NCI-H2029 (cell line): ENCODE results near the gene FXYD5.
"Not testable (repeated sequence)": the region's sequence is repeated elsewhere in the genome, so short reads cannot be mapped to it uniquely, and the experiment has no call there.

Experiments
- DNase-seq: peaks from one replicate; lab custom pipeline; 2025; lab: John Stamatoyannopoulos, UW

The FXYD5 gene

GRCh38 chr19:35138305-35138892, 16.1 kb upstream of the FXYD5 start, which contains the start of gene FXYD1:
FXYD1 (plus strand) TSS chr19:35138824; CDS start chr19:35140080, 1,256 bp downstream.
- no peak for DNase-seq

GRCh38 chr19:35140207-35140961, 14.2 kb upstream of the FXYD5 start:
- DNase-seq, result no peak

GRCh38 chr19:35140962-35141836, 13.3 kb upstream of the FXYD5 start:
- peak; percentile 93 for DNase-seq

GRCh38 chr19:35141837-35142605, 12.5 kb upstream of the FXYD5 start:
- DNase-seq, result no peak

- DNase-seq, result peak; percentile 42
Measured at GRCh38 chr19:35142606-35143230, 11.8 kb upstream of the FXYD5 start.

GRCh38 chr19:35143231-35143715, 11.3 kb upstream of the FXYD5 start, which contains the start of gene FXYD7:
FXYD7 (plus strand) TSS chr19:35143255; CDS start chr19:35143334, 79 bp downstream.
- DNase-seq, result no peak

GRCh38 chr19:35143818-35144217, 10.7 kb upstream of the FXYD5 start:
- no peak for DNase-seq

- no peak for DNase-seq
Measured at GRCh38 chr19:35144259-35144599, 10.3 kb upstream of the FXYD5 start.

GRCh38 chr19:35144600-35145436, 9.7 kb upstream of the FXYD5 start:
- peak; percentile 27 for DNase-seq

GRCh38 chr19:35146746-35147459, 7.6 kb upstream of the FXYD5 start:
- no peak for DNase-seq

- no peak for DNase-seq
Measured at GRCh38 chr19:35149463-35149862, 5.1 kb upstream of the FXYD5 start.

- DNase-seq, result no peak
Measured at GRCh38 chr19:35150445-35150844, 4.1 kb upstream of the FXYD5 start.

- no peak for DNase-seq
Measured at GRCh38 chr19:35151273-35152065, 3.1 kb upstream of the FXYD5 start.

GRCh38 chr19:35153129-35153522, 1.4 kb upstream of the FXYD5 start:
- not testable (repeated sequence) for DNase-seq

GRCh38 chr19:35153701-35154524, 622 bp upstream of the FXYD5 start:
- no peak for DNase-seq

- no peak for DNase-seq
Measured at GRCh38 chr19:35155441-35155840, 906 bp downstream of the FXYD5 start.

GRCh38 chr19:35155981-35156672, 1.6 kb downstream of the FXYD5 start:
- no peak for DNase-seq
